ENCODE data around the gene ASAH2B.
"Not testable (repeated sequence)": the region's sequence is repeated elsewhere in the genome, so short reads cannot be mapped to it uniquely, and the experiment has no call there.

- TF ChIP-seq, protein P1, sequence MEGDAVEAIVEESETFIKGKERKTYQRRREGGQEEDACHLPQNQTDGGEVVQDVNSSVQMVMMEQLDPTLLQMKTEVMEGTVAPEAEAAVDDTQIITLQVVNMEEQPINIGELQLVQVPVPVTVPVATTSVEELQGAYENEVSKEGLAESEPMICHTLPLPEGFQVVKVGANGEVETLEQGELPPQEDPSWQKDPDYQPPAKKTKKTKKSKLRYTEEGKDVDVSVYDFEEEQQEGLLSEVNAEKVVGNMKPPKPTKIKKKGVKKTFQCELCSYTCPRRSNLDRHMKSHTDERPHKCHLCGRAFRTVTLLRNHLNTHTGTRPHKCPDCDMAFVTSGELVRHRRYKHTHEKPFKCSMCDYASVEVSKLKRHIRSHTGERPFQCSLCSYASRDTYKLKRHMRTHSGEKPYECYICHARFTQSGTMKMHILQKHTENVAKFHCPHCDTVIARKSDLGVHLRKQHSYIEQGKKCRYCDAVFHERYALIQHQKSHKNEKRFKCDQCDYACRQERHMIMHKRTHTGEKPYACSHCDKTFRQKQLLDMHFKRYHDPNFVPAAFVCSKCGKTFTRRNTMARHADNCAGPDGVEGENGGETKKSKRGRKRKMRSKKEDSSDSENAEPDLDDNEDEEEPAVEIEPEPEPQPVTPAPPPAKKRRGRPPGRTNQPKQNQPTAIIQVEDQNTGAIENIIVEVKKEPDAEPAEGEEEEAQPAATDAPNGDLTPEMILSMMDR (IDR thresholded peaks at IDR 0.05), result not testable (repeated sequence)
- TF ChIP-seq POLR2A (IDR thresholded peaks at IDR 0.05), result not testable (repeated sequence)
Observed at GRCh38 chr10:50782017-50782416, 42.3 kb downstream of the ASAH2B start.

All from Peyer's patch (tissue), 4 donors.